Pancreas (tissue), 10 donors: ENCODE data around the gene SMC3. TPM values are rescaled to one million over a fixed set of nuclear protein-coding genes. Genes with fewer than 3 reads are reported as not detected.
"Not testable (repeated sequence)": the region's sequence is repeated elsewhere in the genome, so short reads cannot be mapped to it uniquely, and the experiment has no call there.

Source experiments
- ATAC-seq, 4 donors: fragments of 200-7000 bp; cut with Tn5 transposase; one replicate each; pipeline versions ENCODE4 v1.8.0 to v1.9.1; 2020; ENCODE audit warnings: mild to moderate bottlenecking in 4 of 4, moderate library complexity in 4 of 4
- DNase-seq, 6 donors: peaks; one replicate each; pipeline ENCODE4 v3.0.0-alpha.2; 2020
- FAIRE-seq: peaks from 2 replicates; lab custom pipeline; 2012; peaks lifted over from hg19 to GRCh38; lab: Jason Lieb, UNC
- H3K27ac ChIP-seq, 4 donors: fragments of 200-600 bp; sonication (generic); 1 replicate in 3 of 4; 2 replicates in 1 of 4; pipeline versions ENCODE4 v1.5.0 to v1.8.0; 2020
- H3K27me3 ChIP-seq, 4 donors: fragments of 200-600 bp; one replicate each; pipeline ENCODE4 v1.8.0; 2021
- H3K36me3 ChIP-seq, 3 donors: fragments of 200-600 bp; sonication (generic) in 1 of 3; one replicate each; pipeline versions ENCODE4 v1.5.0 to v1.8.0; 2020 to 2021
- H3K4me1 ChIP-seq, 3 donors: fragments of 200-600 bp; one replicate each; pipeline ENCODE4 v1.8.0; 2021
- H3K4me3 ChIP-seq, 4 donors: fragments of 200-600 bp; sonication (generic) in 2 of 4; one replicate each; pipeline versions ENCODE4 v1.5.0 to v1.8.0; 2020 to 2021
- H3K9me3 ChIP-seq, 4 donors: fragments of 200-600 bp; one replicate each; pipeline ENCODE4 v1.8.0; 2021
- WGBS, 2 donors: extraction: QIAGEN DNeasy Blood & Tissue Kit; methylation state at CpG; one replicate each; pipeline ENCODE4 v1.1.7; 2013; 5-methylcytosine and 5-hydroxymethylcytosine counted together
- intact Hi-C, 3 donors: fragments of 100-400 bp; cut with DNase I; formaldehyde crosslinking; loops; one replicate each; pipeline versions ENCODE4 v1.11.1 to v1.14.2; 2022
- polyA plus RNA-seq, 2 donors: library from polyadenylated mRNA; stranded (reverse); fragments of 200-250 nt; gene quantifications; one replicate each; pipeline ENCODE4 v1.2.3, GENCODE V29; 2013
- total RNA-seq, 6 donors: library from RNA; stranded (reverse); fragmentation: NEBNext Ultra II Directional in 4 of 6; extraction: Animal tissue kit (Norgen Biotek cat#: 25700) in 4 of 6; gene quantifications; one replicate each; pipeline versions ENCODE4 v1.2.1 to v1.2.4, GENCODE V29; 2021 to 2023
- TF ChIP-seq, protein P1 (sequence below), 4 donors: fragments of 200-600 bp; sonication (generic) in 3 of 4; IDR thresholded peaks; one replicate each; pipeline versions ENCODE4 v1.5.0 to v1.8.0; 2021; ENCODE audit warnings: antibody characterized with exemption in 4 of 4
- donor health status: healthy with polysubstance abuse.
- donor health status: DM: no; HTN: no; CAD: no; lungs with moderate emphysema.
- donor health status: DM: no; HTN: no; CAD: no.
- donor health status: control.
- donor health status: control.
- donor health status: Bipolar disorder and iron deficiency.
- donor health status: DM: yes; HTN: yes; CAD: no.
- donor health status: DM: no; HTN: no; CAD: no.
- donor health status: DM: no; HTN: no; CAD: no.
- donor health status: DM: yes; HTN: yes; CAD: no.

SMC3 gene
- total and polyA plus RNA-seq, 8 donors: 7.7 to 22.7 (median 17.7) TPM

- TF ChIP-seq, protein P1, sequence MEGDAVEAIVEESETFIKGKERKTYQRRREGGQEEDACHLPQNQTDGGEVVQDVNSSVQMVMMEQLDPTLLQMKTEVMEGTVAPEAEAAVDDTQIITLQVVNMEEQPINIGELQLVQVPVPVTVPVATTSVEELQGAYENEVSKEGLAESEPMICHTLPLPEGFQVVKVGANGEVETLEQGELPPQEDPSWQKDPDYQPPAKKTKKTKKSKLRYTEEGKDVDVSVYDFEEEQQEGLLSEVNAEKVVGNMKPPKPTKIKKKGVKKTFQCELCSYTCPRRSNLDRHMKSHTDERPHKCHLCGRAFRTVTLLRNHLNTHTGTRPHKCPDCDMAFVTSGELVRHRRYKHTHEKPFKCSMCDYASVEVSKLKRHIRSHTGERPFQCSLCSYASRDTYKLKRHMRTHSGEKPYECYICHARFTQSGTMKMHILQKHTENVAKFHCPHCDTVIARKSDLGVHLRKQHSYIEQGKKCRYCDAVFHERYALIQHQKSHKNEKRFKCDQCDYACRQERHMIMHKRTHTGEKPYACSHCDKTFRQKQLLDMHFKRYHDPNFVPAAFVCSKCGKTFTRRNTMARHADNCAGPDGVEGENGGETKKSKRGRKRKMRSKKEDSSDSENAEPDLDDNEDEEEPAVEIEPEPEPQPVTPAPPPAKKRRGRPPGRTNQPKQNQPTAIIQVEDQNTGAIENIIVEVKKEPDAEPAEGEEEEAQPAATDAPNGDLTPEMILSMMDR (IDR thresholded peaks at IDR 0.05): no peak
- Histone ChIP-seq H3K4me1 (no peaks in the 10 kb centered on the region), H3K4me3 (no peak overlapping the region), H3K27ac (no peak overlapping the region), H3K36me3 (no peaks in the 10 kb centered on the region), H3K27me3 (no peaks in the 10 kb centered on the region), H3K9me3 (no peaks in the 10 kb centered on the region)
- intact Hi-C loops: no loop called here
- WGBS, 2 donors: 98% methylated on average over 2 of the region's 2 CpGs
- FAIRE-seq (no peak), ATAC-seq (no peak), DNase-seq (no peak)
Measured at GRCh38 chr10:110620398-110620719, 52.9 kb downstream of the SMC3 start.

DNA sequence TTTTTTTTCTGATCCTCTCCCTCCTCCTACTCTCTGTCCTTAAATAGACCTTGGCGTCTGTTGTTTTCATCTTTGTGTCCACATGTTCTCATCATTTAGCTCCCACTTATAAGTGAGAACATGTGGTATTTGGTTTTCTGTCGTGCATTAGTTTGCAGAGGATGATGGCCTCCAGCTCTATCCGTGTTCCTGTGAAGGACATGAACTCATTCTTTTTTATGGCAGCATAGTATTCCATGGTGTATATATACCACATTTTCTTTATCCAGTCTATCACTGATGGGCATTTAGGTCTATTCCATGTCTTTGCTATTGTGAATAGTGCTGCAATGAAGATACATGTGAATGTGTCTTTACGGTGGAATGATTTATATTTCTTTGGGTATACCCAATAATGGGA lies 55.8 kb downstream of the SMC3 start:
- FAIRE-seq, H3K4me3 ChIP-seq, H3K27ac ChIP-seq, H3K9me3 ChIP-seq, H3K27me3 ChIP-seq, intact Hi-C loops, H3K36me3 ChIP-seq, ATAC-seq, DNase-seq, H3K4me1 ChIP-seq: not testable (repeated sequence)
- 73 to 88% methylated on average over 4 of the region's 4 CpGs for WGBS, 2 donors

GRCh38 chr10:110625356-110625894 lies 57.9 kb downstream of the SMC3 start:
- Histone ChIP-seq H3K27me3 (no peaks in the 10 kb centered on the region), H3K9me3 (no peaks in the 10 kb centered on the region), H3K36me3 (no peaks in the 10 kb centered on the region), H3K4me3 (no peak overlapping the region), H3K27ac (no peak overlapping the region), H3K4me1 (peaks cover 0 to 5% (median 0%) of the 10 kb centered on the region in 3 donors)
- DNase-seq (no peak), ATAC-seq (no peak), FAIRE-seq (no peak)
- TF ChIP-seq, protein P1 (IDR thresholded peaks at IDR 0.05): no peak
- intact Hi-C loops: no loop called here
- 85 to 87% methylated on average over 6 of the region's 6 CpGs for WGBS, 2 donors

- Histone ChIP-seq H3K36me3 (no peaks in the 10 kb centered on the region), H3K9me3 (no peaks in the 10 kb centered on the region), H3K27me3 (no peaks in the 10 kb centered on the region), H3K4me3 (no peak overlapping the region), H3K27ac (no peak overlapping the region), H3K4me1 (peaks cover 0 to 5% (median 0%) of the 10 kb centered on the region in 3 donors)
- 89 to 91% methylated on average over 5 of the region's 5 CpGs for WGBS, 2 donors
- DNase-seq (no peak), FAIRE-seq (no peak), ATAC-seq (no peak)
- intact Hi-C loops: no loop called here
- TF ChIP-seq, protein P1 (IDR thresholded peaks at IDR 0.05): no peak
Measured at GRCh38 chr10:110625951-110626855, 58.7 kb downstream of the SMC3 start.

DNA sequence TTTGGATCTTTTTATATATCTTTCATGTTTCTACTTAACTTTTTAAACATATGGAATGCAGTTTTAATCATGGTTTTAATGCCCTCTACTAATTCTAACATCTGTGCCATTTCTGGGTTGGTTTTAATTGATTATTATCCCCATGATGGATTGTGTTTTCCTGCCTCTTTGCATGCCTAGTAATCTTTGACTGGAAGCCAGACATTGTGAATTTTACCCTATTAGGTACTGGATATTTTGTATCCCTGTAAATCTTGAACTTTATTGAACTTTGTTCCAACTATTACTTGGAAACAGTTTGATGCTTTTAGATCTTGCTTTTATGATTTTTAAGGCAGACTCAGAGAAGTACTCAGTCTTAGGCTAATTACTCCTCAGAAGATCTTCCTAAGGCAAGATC lies 60.7 kb downstream of the SMC3 start:
- DNase-seq (no peak), ATAC-seq (no peak), FAIRE-seq (no peak)
- intact Hi-C loops: no loop called here
- Histone ChIP-seq H3K27ac (no peak overlapping the region), H3K9me3 (no peaks in the 10 kb centered on the region), H3K36me3 (no peaks in the 10 kb centered on the region), H3K4me1 (peaks cover 0 to 5% (median 0%) of the 10 kb centered on the region in 3 donors), H3K27me3 (no peaks in the 10 kb centered on the region), H3K4me3 (no peak overlapping the region)
- TF ChIP-seq, protein P1 (IDR thresholded peaks at IDR 0.05): no peak
